Effector memory CD8-positive, alpha-beta T cell (primary cell): Measurements from ENCODE around the gene KRTAP5-3.
"Not testable (repeated sequence)": the region's sequence is repeated elsewhere in the genome, so short reads cannot be mapped to it uniquely, and the experiment has no call there.

Experiments used
- ATAC-seq: fragments of 150-1000 bp; cut with Tn5 transposase; replicated peaks from 2 replicates; pipeline ENCODE4 v1.10.0; 2021; ENCODE audit warnings: mild to moderate bottlenecking, moderate library complexity
- DNase-seq, 3 experiments: peaks; one replicate each; pipeline ENCODE4 v3.0.0; 2021
- H3K27ac Mint-ChIP-seq, 2 donors: one replicate each; pipeline ENCODE4 v1.8.0; 2022; ENCODE audit warnings: mild to moderate bottlenecking in 2 of 2, mixed read lengths in 2 of 2, moderate library complexity in 2 of 2
- H3K27me3 Mint-ChIP-seq, 2 donors: one replicate each; pipeline ENCODE4 v1.8.0; 2022; ENCODE audit warnings: mixed read lengths in 2 of 2
- H3K36me3 Mint-ChIP-seq: one replicate; pipeline ENCODE4 v1.8.0; 2022; ENCODE audit warnings: mild to moderate bottlenecking, moderate library complexity, mixed read lengths; ENCODE audit not compliant: insufficient read depth
- H3K4me1 Mint-ChIP-seq, 2 donors: one replicate each; pipeline ENCODE4 v1.8.0; 2022; ENCODE audit warnings: low read depth in 2 of 2, mixed read lengths in 2 of 2
- H3K4me3 Mint-ChIP-seq, 2 donors: one replicate each; pipeline ENCODE4 v1.8.0; 2022; ENCODE audit warnings: mild to moderate bottlenecking in 2 of 2, mixed read lengths in 2 of 2, moderate library complexity in 2 of 2
- H3K9me3 Mint-ChIP-seq, 2 donors: one replicate each; pipeline ENCODE4 v1.8.0; 2022; ENCODE audit warnings: mixed read lengths in 2 of 2

The KRTAP5-3 gene

DNA sequence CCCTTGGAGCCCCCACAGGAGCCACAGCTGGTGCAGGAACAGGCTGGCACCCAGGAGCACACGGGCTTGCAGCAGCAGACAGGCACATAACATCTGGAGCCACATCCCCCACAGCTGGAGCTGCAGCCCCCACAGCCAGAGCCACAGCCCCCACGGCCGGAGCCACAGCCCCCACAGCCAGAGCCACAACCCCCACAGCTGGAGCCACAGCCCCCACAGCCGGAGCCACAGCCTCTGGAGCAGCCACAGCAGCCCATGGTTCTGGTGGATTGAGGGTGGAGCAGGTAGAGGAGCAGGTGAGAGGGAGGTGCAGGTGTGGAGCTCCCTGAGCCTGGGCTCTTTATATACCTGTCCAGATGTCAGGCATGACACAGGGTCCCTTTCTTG is 10.3 kb downstream of the KRTAP5-3 start, which contains the start of gene KRTAP5-2:
KRTAP5-2 (minus strand) TSS at position 301 of the 387 bp plus-strand sequence; CDS start at position 257, 44 bp downstream.
- peaks cover 11 to 20% of the 10 kb centered on the region in 2 donors for H3K4me1 Mint-ChIP-seq
- peak within 1 kb of the TSS in 1 of 2 donors; percentile 37 for H3K4me3 Mint-ChIP-seq
- H3K36me3 Mint-ChIP-seq = no peaks in the 10 kb centered on the region
- H3K9me3 Mint-ChIP-seq = no peaks in the 10 kb centered on the region
- DNase-seq (no peak), ATAC-seq (no peak)
- peaks cover 21 to 41% of the 10 kb centered on the region in 2 donors for H3K27me3 Mint-ChIP-seq
- no peak within 1 kb of the TSS for H3K27ac Mint-ChIP-seq

DNA sequence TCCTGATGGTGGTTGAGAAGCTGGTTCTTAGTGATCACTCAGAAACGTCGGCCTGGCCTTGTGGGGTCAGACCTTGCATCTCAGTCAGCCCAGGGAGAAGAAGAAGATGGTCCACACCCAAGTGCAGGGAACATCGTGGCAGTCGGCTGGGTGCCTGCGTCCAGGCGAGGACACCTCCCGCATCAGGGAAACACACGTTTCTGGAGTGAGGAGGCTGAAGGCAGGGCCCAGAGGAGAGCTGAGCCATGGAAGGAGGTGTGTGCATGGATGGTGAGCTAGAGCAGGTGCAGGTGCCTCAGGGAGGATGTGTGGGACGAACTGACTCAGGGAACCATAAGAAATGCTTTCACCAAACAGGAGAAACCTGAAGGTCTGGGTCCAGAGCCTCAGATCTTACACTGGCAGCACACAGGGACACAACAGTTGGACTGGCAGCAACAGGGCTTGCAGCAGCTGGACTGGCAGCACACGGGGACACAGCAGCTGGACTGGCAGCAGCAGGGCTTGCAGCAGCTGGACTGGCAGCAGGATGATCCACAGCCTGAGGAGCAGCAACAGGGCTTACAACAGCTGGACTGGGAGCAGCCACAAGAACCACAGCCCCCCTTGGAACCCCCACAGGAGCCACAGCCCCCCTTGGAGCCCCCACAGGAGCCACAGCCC is 10.8 kb downstream of the KRTAP5-3 start:
- Mint-ChIP-seq H3K27me3 (peaks cover 21 to 43% of the 10 kb centered on the region in 2 donors), H3K27ac (no peak overlapping the region), H3K4me3 (no peak overlapping the region), H3K4me1 (peaks cover 11 to 20% of the 10 kb centered on the region in 2 donors), H3K36me3 (peaks cover under 1% of the 10 kb centered on the region), H3K9me3 (no peaks in the 10 kb centered on the region)
- DNase-seq = no peak
- ATAC-seq = no peak

GRCh38 chr11:1596576-1597121 is 11.6 kb downstream of the KRTAP5-3 start:
- H3K36me3 Mint-ChIP-seq, DNase-seq, H3K27ac Mint-ChIP-seq, H3K9me3 Mint-ChIP-seq, ATAC-seq, H3K4me3 Mint-ChIP-seq: not testable (repeated sequence)
- Mint-ChIP-seq H3K4me1 (peaks cover 11 to 20% of the 10 kb centered on the region in 2 donors), H3K27me3 (peaks cover 21 to 37% of the 10 kb centered on the region in 2 donors)

GRCh38 chr11:1595994-1596575 is 12.2 kb downstream of the KRTAP5-3 start:
- ATAC-seq, H3K36me3 Mint-ChIP-seq: not testable (repeated sequence)
- H3K27me3 Mint-ChIP-seq = peaks cover 21 to 36% of the 10 kb centered on the region in 2 donors

DNA sequence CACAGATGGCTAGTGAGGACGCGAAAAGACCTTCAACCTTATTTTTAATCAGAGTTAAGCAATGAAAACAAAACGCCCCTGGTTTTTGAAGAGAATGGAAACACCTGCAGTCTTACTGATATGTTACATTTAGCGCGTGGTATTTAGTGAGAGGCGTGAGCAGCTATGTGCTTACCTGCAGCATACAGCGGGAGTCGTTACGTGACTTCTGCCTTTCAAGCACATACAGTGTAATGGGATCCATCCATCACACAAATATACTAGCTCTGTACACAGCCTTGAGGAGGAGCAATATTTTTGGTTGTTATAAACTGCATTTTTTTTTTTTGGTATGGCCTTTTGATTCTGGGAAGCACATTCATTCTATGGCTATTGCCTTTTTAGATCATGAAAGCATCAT is 15.6 kb downstream of the KRTAP5-3 start:
- H3K4me1 Mint-ChIP-seq = peaks cover 30 to 35% of the 10 kb centered on the region in 2 donors
- DNase-seq (no peak), ATAC-seq (no peak)
- no peaks in the 10 kb centered on the region for H3K9me3 Mint-ChIP-seq
- no peak overlapping the region for H3K4me3 Mint-ChIP-seq
- H3K36me3 Mint-ChIP-seq = peaks cover 4% of the 10 kb centered on the region
- H3K27ac Mint-ChIP-seq = peak overlapping the region in 1 of 2 donors; percentile 54
- peaks cover 14 to 21% of the 10 kb centered on the region in 2 donors for H3K27me3 Mint-ChIP-seq

More at GRCh38 chr11:1595994-1596575, 12.2 kb downstream of the KRTAP5-3 start:
- peaks cover 11 to 20% of the 10 kb centered on the region in 2 donors for H3K4me1 Mint-ChIP-seq
- H3K9me3 Mint-ChIP-seq, H3K4me3 Mint-ChIP-seq, DNase-seq, H3K27ac Mint-ChIP-seq: not testable (repeated sequence)

GRCh38 chr11:1589996-1590395 is 18.3 kb downstream of the KRTAP5-3 start:
- Mint-ChIP-seq H3K4me3 (peak overlapping the region in 1 of 2 donors; percentile 29), H3K27ac (peak overlapping the region in 1 of 2 donors; percentile 80), H3K36me3 (peaks cover 7% of the 10 kb centered on the region), H3K9me3 (no peaks in the 10 kb centered on the region), H3K4me1 (peaks cover 29 to 32% of the 10 kb centered on the region in 2 donors), H3K27me3 (peaks cover 0 to 5% of the 10 kb centered on the region in 2 donors)
- DNase-seq (no peak), ATAC-seq (no peak)

GRCh38 chr11:1589191-1589963 is 18.9 kb downstream of the KRTAP5-3 start:
- not testable (repeated sequence) for H3K9me3 Mint-ChIP-seq, DNase-seq, H3K27me3 Mint-ChIP-seq, H3K36me3 Mint-ChIP-seq
- Mint-ChIP-seq H3K4me1 (peaks cover 30 to 34% of the 10 kb centered on the region in 2 donors), H3K27ac (peak overlapping the region; percentile 85 to 91), H3K4me3 (peak overlapping the region; percentile 77 to 79)
- ATAC-seq = peak; percentile 82

- no peak overlapping the region for H3K4me3 Mint-ChIP-seq
- H3K36me3 Mint-ChIP-seq = peaks cover 5% of the 10 kb centered on the region
- H3K9me3 Mint-ChIP-seq = no peaks in the 10 kb centered on the region
- no peak for ATAC-seq
- peaks cover 36 to 39% of the 10 kb centered on the region in 2 donors for H3K4me1 Mint-ChIP-seq
- H3K27ac Mint-ChIP-seq = no peak overlapping the region
- DNase-seq = no peak
- no peaks in the 10 kb centered on the region for H3K27me3 Mint-ChIP-seq
Measured at GRCh38 chr11:1586699-1587098, 21.6 kb downstream of the KRTAP5-3 start.

DNA sequence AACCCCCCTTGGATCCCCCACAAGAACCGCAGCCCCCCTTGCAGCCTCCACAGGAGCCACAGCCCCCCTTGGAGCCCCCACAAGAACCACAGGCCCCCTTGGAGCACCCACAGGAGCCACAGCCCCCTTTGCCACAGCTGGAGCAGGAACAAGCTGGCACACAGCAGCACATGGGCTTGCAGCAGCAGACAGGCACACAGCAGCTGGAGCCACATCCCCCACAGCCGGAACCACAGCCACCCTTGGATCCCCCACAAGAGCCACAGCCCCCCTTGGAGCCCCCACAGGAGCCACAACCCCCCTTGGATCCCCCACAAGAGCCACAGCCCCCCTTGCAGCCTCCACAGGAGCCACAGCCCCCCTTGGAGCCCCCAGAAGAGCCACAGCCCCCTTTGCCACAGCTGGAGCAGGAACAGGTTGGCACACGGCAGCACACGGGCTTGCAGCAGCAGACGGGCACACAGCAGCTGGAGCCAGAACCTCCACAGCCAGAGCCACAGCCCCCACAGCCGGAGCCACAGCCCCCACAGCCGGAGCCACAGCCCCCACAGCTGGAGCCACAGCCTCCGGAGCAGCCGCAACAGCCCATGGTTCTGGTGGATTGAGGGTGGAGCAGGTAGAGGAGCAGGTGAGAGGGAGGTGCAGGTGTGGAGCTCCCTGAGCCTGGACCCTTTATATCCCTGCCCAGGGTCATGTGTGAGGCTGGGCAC is 23.4 kb downstream of the KRTAP5-3 start, which contains the start of gene KRTAP5-1:
KRTAP5-1 (minus strand) TSS at position 623 of the 710 bp plus-strand sequence; CDS start at position 589, 34 bp downstream.
- not testable (repeated sequence) for H3K36me3 Mint-ChIP-seq, H3K27me3 Mint-ChIP-seq, H3K9me3 Mint-ChIP-seq, DNase-seq
- peak; percentile 27 for ATAC-seq
- Mint-ChIP-seq H3K27ac (peak within 1 kb of the TSS in 1 of 2 donors; percentile 63), H3K4me1 (peaks cover 33 to 34% of the 10 kb centered on the region in 2 donors), H3K4me3 (peak within 1 kb of the TSS; percentile 34 to 46)

DNA sequence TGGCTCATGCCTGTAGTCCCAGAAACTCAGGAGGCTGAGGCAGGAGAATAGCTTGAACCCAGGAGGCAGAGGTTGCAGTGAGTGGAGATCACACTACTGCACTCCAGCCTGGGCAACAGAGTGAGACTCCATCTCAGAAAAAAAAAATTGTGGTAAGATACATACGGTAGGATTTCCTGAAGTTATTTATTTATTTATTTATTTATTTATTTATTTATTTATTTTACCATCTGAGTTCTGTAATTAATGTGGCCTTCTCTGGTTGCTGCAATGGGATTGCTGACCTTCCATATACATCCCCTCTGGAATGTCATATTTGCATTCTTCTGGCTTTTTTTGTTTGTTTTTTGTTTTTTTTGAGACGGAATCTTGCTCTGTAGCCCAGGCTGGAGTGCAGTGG is 25.4 kb downstream of the KRTAP5-3 start:
- not testable (repeated sequence) for DNase-seq, H3K27me3 Mint-ChIP-seq, H3K9me3 Mint-ChIP-seq, ATAC-seq, H3K27ac Mint-ChIP-seq, H3K36me3 Mint-ChIP-seq, H3K4me3 Mint-ChIP-seq
- H3K4me1 Mint-ChIP-seq = peaks cover 20 to 21% of the 10 kb centered on the region in 2 donors

GRCh38 chr11:1581976-1582375 is 26.3 kb downstream of the KRTAP5-3 start:
- no peak for DNase-seq
- Mint-ChIP-seq H3K36me3 (peaks cover 5% of the 10 kb centered on the region), H3K9me3 (peaks cover 0 to 3% of the 10 kb centered on the region in 2 donors), H3K4me3 (no peak overlapping the region), H3K27ac (peak overlapping the region in 1 of 2 donors; percentile 77), H3K4me1 (peaks cover 16 to 18% of the 10 kb centered on the region in 2 donors), H3K27me3 (no peaks in the 10 kb centered on the region)
- ATAC-seq = no peak

GRCh38 chr11:1576825-1577224 is 31.4 kb downstream of the KRTAP5-3 start:
- Mint-ChIP-seq H3K4me1 (peaks cover 10 to 12% of the 10 kb centered on the region in 2 donors), H3K9me3 (peaks cover 0 to 3% of the 10 kb centered on the region in 2 donors), H3K27ac (no peak overlapping the region), H3K4me3 (no peak overlapping the region), H3K36me3 (peaks cover 33% of the 10 kb centered on the region), H3K27me3 (no peaks in the 10 kb centered on the region)
- ATAC-seq (no peak), DNase-seq (no peak)
